Type B pancreatic cell (in vitro differentiated cells): ENCODE data around the gene MYO5C. TPM values are rescaled to one million over a fixed set of nuclear protein-coding genes. Genes with fewer than 3 reads are reported as not detected.
A peak's percentile ranks its signal among the peaks of the same experiment; 100 is the strongest.

ENCODE experiments used
- DNase-seq: peaks from one replicate; pipeline ENCODE4 v3.0.0; 2021; ENCODE audit warnings: mixed read lengths; ENCODE audit not compliant: unreplicated experiment; ENCODE audit errors: extremely low spot score
- H3K27ac Mint-ChIP-seq: 2 replicates; pipeline ENCODE4 v1.8.0; 2021; ENCODE audit warnings: mild to moderate bottlenecking, mixed read lengths
- H3K27me3 Mint-ChIP-seq: 2 replicates; pipeline ENCODE4 v1.8.0; 2021; ENCODE audit warnings: mixed read lengths
- H3K36me3 Mint-ChIP-seq: 2 replicates; pipeline ENCODE4 v1.8.0; 2021; ENCODE audit warnings: mixed read lengths
- H3K4me1 Mint-ChIP-seq: one replicate; pipeline ENCODE4 v1.8.0; 2021; ENCODE audit warnings: mixed read lengths; ENCODE audit not compliant: unreplicated experiment
- H3K4me3 Mint-ChIP-seq: 2 replicates; pipeline ENCODE4 v1.8.0; 2021; ENCODE audit warnings: mild to moderate bottlenecking, mixed read lengths
- H3K9me3 Mint-ChIP-seq: 2 replicates; pipeline ENCODE4 v1.8.0; 2021; ENCODE audit warnings: mixed read lengths
- total RNA-seq: library from RNA; stranded (reverse); gene quantifications from 2 replicates; pipeline ENCODE4 v1.2.1, GENCODE V29; 2021; ENCODE audit warnings: low replicate concordance
- TF ChIP-seq, protein P1 (sequence below): fragments of 200-600 bp; sonication (generic); conservative IDR thresholded peaks from 2 replicates; pipeline ENCODE4 v1.5.0; 2021; ENCODE audit warnings: antibody characterized with exemption, mild to moderate bottlenecking

MYO5C gene
- total RNA-seq, 1 donor from 2014 or later: 17.5 TPM

DNA sequence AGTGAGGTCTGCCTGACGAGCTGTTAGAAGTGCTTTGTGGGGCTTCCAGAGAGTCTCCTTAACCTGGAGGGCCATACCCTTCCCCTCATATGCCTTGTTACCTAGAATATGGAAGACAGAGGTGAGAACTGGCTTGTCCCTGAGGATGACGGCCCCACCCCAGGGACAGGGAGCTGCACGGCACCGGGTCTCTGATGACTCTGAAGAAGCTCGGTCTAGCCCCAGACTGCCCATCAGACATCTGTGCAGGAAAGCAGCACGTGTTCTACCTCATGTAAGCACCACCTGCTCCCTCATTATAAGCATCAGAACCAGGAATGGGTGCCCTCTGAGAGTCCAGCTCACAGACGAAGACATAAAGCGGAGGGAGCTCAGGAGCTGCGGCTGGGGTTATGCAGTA, 18.0 kb downstream of the MYO5C start:
- Mint-ChIP-seq H3K9me3 (no peaks in the 10 kb centered on the region), H3K4me1 (no peaks in the 10 kb centered on the region), H3K27me3 (no peaks in the 10 kb centered on the region), H3K27ac (no peak overlapping the region), H3K4me3 (no peak overlapping the region), H3K36me3 (no peaks in the 10 kb centered on the region)
- DNase-seq: no peak
- TF ChIP-seq, protein P1, sequence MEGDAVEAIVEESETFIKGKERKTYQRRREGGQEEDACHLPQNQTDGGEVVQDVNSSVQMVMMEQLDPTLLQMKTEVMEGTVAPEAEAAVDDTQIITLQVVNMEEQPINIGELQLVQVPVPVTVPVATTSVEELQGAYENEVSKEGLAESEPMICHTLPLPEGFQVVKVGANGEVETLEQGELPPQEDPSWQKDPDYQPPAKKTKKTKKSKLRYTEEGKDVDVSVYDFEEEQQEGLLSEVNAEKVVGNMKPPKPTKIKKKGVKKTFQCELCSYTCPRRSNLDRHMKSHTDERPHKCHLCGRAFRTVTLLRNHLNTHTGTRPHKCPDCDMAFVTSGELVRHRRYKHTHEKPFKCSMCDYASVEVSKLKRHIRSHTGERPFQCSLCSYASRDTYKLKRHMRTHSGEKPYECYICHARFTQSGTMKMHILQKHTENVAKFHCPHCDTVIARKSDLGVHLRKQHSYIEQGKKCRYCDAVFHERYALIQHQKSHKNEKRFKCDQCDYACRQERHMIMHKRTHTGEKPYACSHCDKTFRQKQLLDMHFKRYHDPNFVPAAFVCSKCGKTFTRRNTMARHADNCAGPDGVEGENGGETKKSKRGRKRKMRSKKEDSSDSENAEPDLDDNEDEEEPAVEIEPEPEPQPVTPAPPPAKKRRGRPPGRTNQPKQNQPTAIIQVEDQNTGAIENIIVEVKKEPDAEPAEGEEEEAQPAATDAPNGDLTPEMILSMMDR: no peak

DNA sequence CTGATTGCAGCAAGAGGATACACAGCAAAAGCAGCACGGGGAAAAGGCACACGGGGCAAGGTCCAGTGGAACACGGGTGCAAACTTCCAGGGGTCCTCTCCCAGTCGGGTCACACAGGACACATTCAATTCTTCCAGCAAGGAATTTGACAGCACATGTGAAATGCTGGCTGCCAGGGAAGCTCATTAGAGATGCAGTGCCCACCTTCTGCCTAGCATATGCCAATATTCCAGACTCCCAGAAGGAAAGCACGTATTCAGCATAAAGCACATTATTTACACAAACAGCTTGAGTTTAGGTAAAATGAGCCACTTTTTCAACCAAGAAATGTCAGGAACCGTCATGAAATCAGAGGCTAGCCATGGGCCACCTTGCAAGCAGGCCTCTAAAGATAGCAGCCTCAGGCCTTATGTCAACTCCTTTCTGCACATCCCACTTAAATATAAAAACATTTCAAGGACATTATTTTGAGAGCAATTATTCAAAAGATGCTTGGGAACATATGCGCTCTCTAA, 19.3 kb downstream of the MYO5C start:
- TF ChIP-seq, protein P1: no peak
- H3K36me3 Mint-ChIP-seq: no peaks in the 10 kb centered on the region

GRCh38 chr15:52263563-52264282, 31.9 kb downstream of the MYO5C start:
- Mint-ChIP-seq H3K27ac (peak overlapping the region; percentile 90), H3K36me3 (peaks cover 22% of the 10 kb centered on the region), H3K4me1 (peaks cover 34% of the 10 kb centered on the region), H3K4me3 (peak overlapping the region; percentile 17), H3K9me3 (no peaks in the 10 kb centered on the region), H3K27me3 (no peaks in the 10 kb centered on the region)
- no peak for DNase-seq
- TF ChIP-seq, protein P1: no peak

More for the DNA sequence above, 19.3 kb downstream of the MYO5C start:
- Mint-ChIP-seq H3K4me3 (no peak overlapping the region), H3K9me3 (no peaks in the 10 kb centered on the region), H3K27ac (no peak overlapping the region), H3K27me3 (no peaks in the 10 kb centered on the region), H3K4me1 (no peaks in the 10 kb centered on the region)
- DNase-seq: no peak

- Mint-ChIP-seq H3K9me3 (no peaks in the 10 kb centered on the region), H3K27ac (peak overlapping the region; percentile 90), H3K4me1 (peaks cover 34% of the 10 kb centered on the region), H3K36me3 (peaks cover 19% of the 10 kb centered on the region), H3K4me3 (no peak overlapping the region), H3K27me3 (no peaks in the 10 kb centered on the region)
- TF ChIP-seq, protein P1: no peak
- no peak for DNase-seq
These were observed 33.2 kb downstream of the MYO5C start for GRCh38 chr15:52262364-52262763.

- DNase-seq: no peak
- H3K4me1 Mint-ChIP-seq: peaks cover 41% of the 10 kb centered on the region
- peaks cover 19% of the 10 kb centered on the region for H3K36me3 Mint-ChIP-seq
- H3K9me3 Mint-ChIP-seq: no peaks in the 10 kb centered on the region
- TF ChIP-seq, protein P1: peak; percentile 46
- peak overlapping the region; percentile 63 for H3K4me3 Mint-ChIP-seq
- peak overlapping the region; percentile 90 for H3K27ac Mint-ChIP-seq
- H3K27me3 Mint-ChIP-seq: no peaks in the 10 kb centered on the region
These were observed 33.9 kb downstream of the MYO5C start for GRCh38 chr15:52261498-52262242.
